Common myeloid progenitor, CD34-positive (primary cell): ENCODE measurements around the gene CBL. TPM values are rescaled to one million over a fixed set of nuclear protein-coding genes. Genes with fewer than 3 reads are reported as not detected.

ENCODE experiments used
- CTCF ChIA-PET: fragments of 350-600 bp; sonication (Branson Sonifier 250); formaldehyde crosslinking; loops from one replicate; lab custom pipeline; 2021; ENCODE audit warnings: antibody characterized with exemption; lab: Charles Lee
- POLR2A ChIA-PET: fragments of 350-600 bp; sonication (Branson Sonifier 250); formaldehyde crosslinking; loops from one replicate; lab custom pipeline; 2021; ENCODE audit warnings: antibody characterized with exemption; lab: Charles Lee
- DNase-seq, 3 donors: peaks; one replicate each; pipeline versions ENCODE4 v3.0.0 to v3.0.0-alpha.2; 2013
- H3K27ac ChIP-seq, 2 experiments: 1 replicate in 1 of 2; 2 replicates in 1 of 2; pipeline ENCODE4 v1.7.0; 2013; ENCODE audit warnings: inconsistent platforms in 2 of 2, low read length in 2 of 2, mild to moderate bottlenecking in 2 of 2, low read depth in 1 of 2, moderate library complexity in 1 of 2; ENCODE audit not compliant: severe bottlenecking in 2 of 2, insufficient read depth in 1 of 2, poor library complexity in 1 of 2
- H3K27me3 ChIP-seq, 5 experiments: replicated peaks in 2 of 5; 1 replicate in 3 of 5; 2 replicates in 2 of 5; pipeline versions ENCODE4 v1.6.1 to v1.7.0; 2013; ENCODE audit warnings: low read length in 4 of 5, mild to moderate bottlenecking in 2 of 5, moderate library complexity in 2 of 5, inconsistent platforms in 1 of 5; ENCODE audit not compliant: insufficient read depth in 5 of 5, control insufficient read depth in 4 of 5
- H3K36me3 ChIP-seq, 4 experiments: 1 replicate in 2 of 4; 2 replicates in 2 of 4; pipeline versions ENCODE4 v1.6.1 to v1.7.0; 2013; ENCODE audit warnings: low read length in 3 of 4, control low read depth in 1 of 4, mild to moderate bottlenecking in 1 of 4; ENCODE audit not compliant: control insufficient read depth in 4 of 4, insufficient read depth in 4 of 4
- H3K4me1 ChIP-seq, 4 experiments: 1 replicate in 3 of 4; 2 replicates in 1 of 4; pipeline versions ENCODE4 v1.6.1 to v1.7.1; 2013; ENCODE audit warnings: low read length in 3 of 4, mild to moderate bottlenecking in 3 of 4, control low read depth in 1 of 4, inconsistent platforms in 1 of 4, moderate library complexity in 1 of 4; ENCODE audit not compliant: control insufficient read depth in 4 of 4, insufficient read depth in 4 of 4; ENCODE audit errors: control extremely low read depth in 1 of 4
- H3K4me3 ChIP-seq, 7 experiments: 1 replicate in 4 of 7; 2 replicates in 3 of 7; pipeline versions ENCODE4 v1.5.1 to v1.7.0; 2013; ENCODE audit warnings: mild to moderate bottlenecking in 7 of 7, low read length in 6 of 7, moderate library complexity in 6 of 7, inconsistent platforms in 2 of 7, low read depth in 2 of 7, control low read depth in 1 of 7; ENCODE audit not compliant: insufficient read depth in 4 of 7, control insufficient read depth in 1 of 7; ENCODE audit errors: extremely low read depth in 1 of 7
- H3K9me3 ChIP-seq, 5 experiments: 1 replicate in 4 of 5; 2 replicates in 1 of 5; pipeline versions ENCODE4 v1.6.1 to v1.7.1; 2013; ENCODE audit warnings: low read length in 4 of 5, mild to moderate bottlenecking in 2 of 5, inconsistent platforms in 1 of 5, low read depth in 1 of 5, moderate library complexity in 1 of 5; ENCODE audit not compliant: control insufficient read depth in 4 of 5, insufficient read depth in 2 of 5; ENCODE audit errors: control extremely low read depth in 1 of 5
- WGBS: methylation state at CpG from one replicate; pipeline ENCODE4 v1.1.5; 2013; ENCODE audit not compliant: insufficient coverage; 5-methylcytosine and 5-hydroxymethylcytosine counted together
- polyA plus RNA-seq: library from polyadenylated mRNA; unstranded; fragments of 120-200 nt; gene quantifications from one replicate; pipeline ENCODE4 v1.2.1, GENCODE V29; 2013

The CBL gene
- 16.2 TPM for polyA plus RNA-seq

- H3K27me3 ChIP-seq, result no peaks in the 10 kb centered on the region
- H3K4me1 ChIP-seq, result peaks cover 17 to 24% (median 22%) of the 10 kb centered on the region in 4 experiments
- ChIA-PET POLR2A (interaction anchor here (0.5 kb wide), 1 partner anchor 9 kb away, joined by 4 read pairs; no protein-coding TSS in a partner anchor), CTCF (interaction anchor here (0.5 to 1.9 kb wide), 15 partner anchors 41 to 120 kb away, joined by 3 to 8 read pairs (median 3); partner anchors contain the start of gene HINFP)
- 0% methylated on average over 44 of the region's 88 CpGs for WGBS
- H3K9me3 ChIP-seq, result no peaks in the 10 kb centered on the region
- DNase-seq, result peak; percentile 87 to 93 (median 90)
- H3K27ac ChIP-seq, result peak within 1 kb of the TSS in 1 of 2 experiments; percentile 71
- H3K4me3 ChIP-seq, result peak within 1 kb of the TSS; percentile 70 to 98 (median 88)
- no peaks in the 10 kb centered on the region for H3K36me3 ChIP-seq
These were observed at the start of gene CBL for GRCh38 chr11:119205574-119206510. Gene CBL (plus strand): TSS chr11:119206339. CDS start chr11:119206418, 79 bp downstream.

- CTCF ChIA-PET, result interaction anchor here (1.0 to 6.5 kb wide), 8 partner anchors 9 to 128 kb away, joined by 3 to 42 read pairs (median 4); partner anchors contain the start of gene NLRX1
- Histone ChIP-seq H3K27ac (no peak overlapping the region), H3K36me3 (no peaks in the 10 kb centered on the region), H3K4me1 (no peaks in the 10 kb centered on the region), H3K27me3 (peaks cover 0 to 8% (median 0%) of the 10 kb centered on the region in 5 experiments), H3K9me3 (no peaks in the 10 kb centered on the region), H3K4me3 (no peak overlapping the region)
- WGBS, result 96% methylated on average over 6 of the region's 10 CpGs
- no peak for DNase-seq
- POLR2A ChIA-PET, result no interaction called here
These were observed 49.6 kb upstream of the CBL start for GRCh38 chr11:119156496-119156895.

- CTCF ChIA-PET, result interaction anchor here (1.0 to 6.5 kb wide), 5 partner anchors 8 to 127 kb away, joined by 3 to 42 read pairs (median 6); partner anchors contain the start of gene NLRX1
- H3K36me3 ChIP-seq, result no peaks in the 10 kb centered on the region
- WGBS, result 75% methylated on average over 3 of the region's 3 CpGs
- DNase-seq, result peak in 2 of 3 donors; percentile 27 to 32
- no peak overlapping the region for H3K27ac ChIP-seq
- POLR2A ChIA-PET, result no interaction called here
- H3K4me1 ChIP-seq, result no peaks in the 10 kb centered on the region
- H3K27me3 ChIP-seq, result peaks cover 0 to 5% (median 0%) of the 10 kb centered on the region in 5 experiments
- H3K4me3 ChIP-seq, result no peak overlapping the region
- no peaks in the 10 kb centered on the region for H3K9me3 ChIP-seq
These were observed 49.1 kb upstream of the CBL start for GRCh38 chr11:119157063-119157462.

GRCh38 chr11:119158467-119158866 lies 47.7 kb upstream of the CBL start:
- CTCF ChIA-PET, result interaction anchor here (1.9 to 6.5 kb wide), 3 partner anchors 7 to 15 kb away, joined by 5 to 42 read pairs (median 23); no protein-coding TSS in a partner anchor
- POLR2A ChIA-PET, result no interaction called here

GRCh38 chr11:119160151-119160550 lies 46.0 kb upstream of the CBL start:
- Histone ChIP-seq H3K4me3 (no peak overlapping the region), H3K9me3 (no peaks in the 10 kb centered on the region), H3K27ac (no peak overlapping the region), H3K4me1 (no peaks in the 10 kb centered on the region), H3K36me3 (no peaks in the 10 kb centered on the region), H3K27me3 (no peaks in the 10 kb centered on the region)
- no peak for DNase-seq
- WGBS, result 100% methylated on average over 4 of the region's 9 CpGs
- POLR2A ChIA-PET, result no interaction called here
- CTCF ChIA-PET, result interaction anchor here (0.6 to 5.2 kb wide), 7 partner anchors 9 to 38 kb away, joined by 3 to 23 read pairs (median 5); partner anchors contain the start of gene NLRX1

More at GRCh38 chr11:119158467-119158866, 47.7 kb upstream of the CBL start:
- no peaks in the 10 kb centered on the region for H3K27me3 ChIP-seq
- H3K9me3 ChIP-seq, result no peaks in the 10 kb centered on the region
- no peaks in the 10 kb centered on the region for H3K36me3 ChIP-seq
- H3K4me3 ChIP-seq, result no peak overlapping the region
- DNase-seq, result no peak
- WGBS, result over 99% methylated on average over 12 of the region's 13 CpGs
- no peak overlapping the region for H3K27ac ChIP-seq
- H3K4me1 ChIP-seq, result no peaks in the 10 kb centered on the region

GRCh38 chr11:119161871-119162270 lies 44.3 kb upstream of the CBL start:
- H3K9me3 ChIP-seq, result no peaks in the 10 kb centered on the region
- CTCF ChIA-PET, result interaction anchor here (1.7 kb wide), 1 partner anchor 35 kb away, joined by 9 read pairs; no protein-coding TSS in a partner anchor
- WGBS, result 98% methylated on average over 6 of the region's 8 CpGs

More at GRCh38 chr11:119161871-119162270, 44.3 kb upstream of the CBL start:
- Histone ChIP-seq H3K27me3 (no peaks in the 10 kb centered on the region), H3K27ac (no peak overlapping the region), H3K4me3 (no peak overlapping the region), H3K36me3 (no peaks in the 10 kb centered on the region), H3K4me1 (no peaks in the 10 kb centered on the region)
- POLR2A ChIA-PET, result no interaction called here
- no peak for DNase-seq
